IPS DF 19.7 (cell line): ENCODE results near the gene FXYD6.

Source experiments
- DNase-seq: peaks from one replicate; pipeline ENCODE4 v3.0.0-alpha.2; 2013; ENCODE audit warnings: low read depth, low spot score

FXYD6 gene

DNA sequence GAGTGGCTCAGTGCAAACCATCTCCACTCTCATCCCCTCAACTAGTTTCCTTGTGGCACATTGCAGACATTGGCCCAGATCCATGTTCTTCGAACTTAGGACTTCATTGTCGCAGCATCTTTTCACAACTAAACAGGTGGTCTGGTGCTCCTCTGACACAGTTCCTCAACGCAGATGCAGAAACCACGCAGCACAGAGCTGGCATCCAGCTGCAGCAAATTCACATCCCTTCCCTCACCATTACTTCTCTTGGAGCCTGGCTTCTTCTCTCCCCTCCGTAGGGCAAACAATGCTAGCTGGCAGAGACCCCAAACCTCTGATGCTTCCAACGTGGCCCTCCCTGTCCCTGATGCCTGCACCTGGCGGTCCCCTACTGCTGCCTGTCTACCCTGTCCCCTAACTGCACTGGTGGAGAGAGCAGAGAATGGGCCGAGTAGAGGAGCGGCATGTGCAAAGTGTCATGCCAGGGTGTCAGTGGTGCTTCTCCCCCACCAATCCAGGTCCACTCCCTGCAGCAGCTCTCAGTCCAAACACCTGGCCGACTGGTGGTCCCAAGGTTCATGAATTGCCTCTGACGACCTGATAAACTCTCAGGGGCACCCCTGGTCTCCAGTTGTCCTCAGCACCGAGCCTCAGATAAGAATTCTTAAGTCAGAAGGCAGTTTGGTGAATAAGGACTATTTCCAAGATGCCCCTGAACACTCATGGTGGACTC, 34.6 kb upstream of the FXYD6 start:
- DNase-seq, result no peak

DNA sequence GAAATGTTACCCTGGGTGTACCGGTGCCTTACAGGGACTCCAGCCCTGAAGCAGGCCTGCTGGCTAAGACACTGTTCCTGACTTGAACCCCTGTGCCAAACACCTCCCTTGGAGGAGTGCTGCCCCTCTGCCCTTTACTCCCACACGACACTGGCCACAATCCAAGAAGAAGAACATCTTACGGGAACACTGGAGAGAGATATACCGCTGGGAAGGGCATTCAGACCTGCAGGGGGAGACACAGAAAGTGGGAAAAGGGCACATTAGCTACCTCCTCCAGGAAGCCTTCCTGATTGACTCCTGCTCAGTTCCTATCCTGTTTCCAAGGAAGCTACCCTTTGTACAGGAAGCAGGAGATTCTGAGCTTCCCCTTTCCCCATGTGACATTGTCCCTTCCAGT, 34.1 kb upstream of the FXYD6 start:
- no peak for DNase-seq

DNA sequence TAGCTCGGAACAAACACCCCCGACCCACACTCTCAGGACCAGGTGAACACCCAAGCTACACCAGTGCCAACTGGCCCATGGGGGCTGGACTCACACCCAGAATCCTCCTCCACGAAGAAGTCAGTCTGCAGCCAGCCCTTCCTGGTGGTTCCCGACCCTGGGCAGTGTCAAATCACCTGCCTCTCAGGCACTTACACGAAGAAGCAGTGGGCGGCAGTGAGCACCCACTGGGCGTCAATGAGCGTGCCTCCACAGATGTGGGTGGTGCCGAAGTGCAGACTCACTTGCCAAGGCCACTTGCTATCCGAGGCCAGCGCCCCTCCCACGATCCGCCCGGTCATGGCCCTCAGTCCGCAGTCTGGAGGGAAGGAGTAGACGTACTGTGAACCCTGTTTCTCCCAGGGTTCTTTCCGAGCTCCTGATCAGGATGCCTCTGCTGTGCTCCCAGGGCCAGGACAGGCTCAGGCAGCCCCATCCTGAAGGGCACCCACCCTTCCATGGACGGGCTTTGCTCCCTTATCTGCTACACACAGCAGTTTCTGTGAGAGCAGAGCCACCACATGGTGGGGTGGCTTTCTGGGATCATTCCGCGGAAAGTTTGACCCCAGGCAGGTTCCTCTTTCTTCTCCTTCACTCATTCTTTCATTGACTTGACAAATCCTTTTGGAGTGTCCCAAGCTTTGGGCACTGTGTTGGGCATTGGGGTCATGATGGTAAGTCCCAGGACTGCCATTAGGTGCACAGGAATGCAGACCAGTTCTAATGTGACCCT, 33.3 kb upstream of the FXYD6 start:
- no peak for DNase-seq

DNA sequence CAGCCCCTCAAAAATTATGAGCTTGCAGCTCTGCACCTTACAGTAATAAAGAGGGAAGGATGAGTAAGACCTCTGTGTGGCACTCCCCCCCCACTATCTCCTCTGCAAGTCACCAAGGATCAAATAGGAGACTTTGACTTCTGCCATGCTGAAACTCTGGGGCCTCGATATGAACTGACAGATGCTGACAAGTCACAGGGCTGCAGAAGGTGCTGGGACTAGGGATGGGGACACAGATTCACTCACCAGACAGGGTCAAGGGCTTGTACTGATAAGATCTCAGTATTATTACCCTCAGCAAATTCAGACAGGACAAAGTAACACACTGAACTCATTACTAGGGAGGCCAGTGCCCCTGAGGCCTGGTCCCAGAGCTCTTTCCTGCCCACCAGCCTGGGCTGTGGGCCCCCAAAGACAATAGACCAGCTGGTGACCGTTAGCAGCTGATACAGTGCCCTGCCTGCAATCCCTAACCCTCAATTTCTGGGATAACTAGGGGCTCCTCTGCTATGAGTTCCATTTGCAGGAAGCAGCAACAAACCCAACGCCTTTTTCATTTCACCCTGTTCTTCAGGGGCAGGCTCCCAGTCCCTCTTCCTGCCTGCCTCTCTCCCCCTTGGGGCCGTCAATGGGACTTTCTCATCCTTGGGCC, 32.6 kb upstream of the FXYD6 start:
- DNase-seq, result no peak

DNA sequence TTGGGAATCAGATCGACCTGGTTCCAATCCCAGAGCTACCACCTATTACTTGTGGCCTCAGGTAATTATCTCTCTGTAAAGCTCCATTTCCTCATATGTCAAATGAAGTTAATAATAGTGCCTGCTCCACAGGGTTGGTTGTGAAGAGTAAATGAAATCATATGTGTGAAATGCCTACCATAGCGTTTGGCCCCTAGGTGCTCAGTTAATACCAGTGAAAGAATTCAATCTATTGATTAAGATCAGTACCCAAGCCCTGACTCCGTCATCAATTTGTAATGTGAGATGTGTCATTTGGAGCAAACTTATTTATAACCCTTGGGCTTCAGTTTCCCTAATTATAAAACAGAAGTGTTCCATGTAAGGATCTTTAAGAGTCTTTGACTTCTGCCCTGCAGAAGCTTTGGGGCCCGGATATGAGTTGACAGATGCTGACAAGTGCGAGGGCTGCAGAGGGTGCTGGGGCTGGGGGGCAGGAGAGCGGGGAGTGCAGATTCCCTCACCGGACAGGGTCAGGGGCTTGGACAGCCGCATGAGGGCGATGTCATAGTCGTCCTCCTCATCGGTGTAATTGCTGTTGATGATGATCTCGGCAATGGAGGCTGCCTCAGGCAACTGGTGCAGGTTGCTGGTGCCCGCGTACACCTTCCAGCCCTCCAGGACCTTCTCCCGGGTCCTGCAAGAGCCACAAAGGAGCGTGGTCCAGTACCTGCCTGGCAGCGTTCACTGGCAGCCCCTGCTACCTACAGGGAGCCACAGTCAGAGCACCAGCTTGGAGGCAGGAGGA, 31.8 kb upstream of the FXYD6 start:
- no peak for DNase-seq

DNA sequence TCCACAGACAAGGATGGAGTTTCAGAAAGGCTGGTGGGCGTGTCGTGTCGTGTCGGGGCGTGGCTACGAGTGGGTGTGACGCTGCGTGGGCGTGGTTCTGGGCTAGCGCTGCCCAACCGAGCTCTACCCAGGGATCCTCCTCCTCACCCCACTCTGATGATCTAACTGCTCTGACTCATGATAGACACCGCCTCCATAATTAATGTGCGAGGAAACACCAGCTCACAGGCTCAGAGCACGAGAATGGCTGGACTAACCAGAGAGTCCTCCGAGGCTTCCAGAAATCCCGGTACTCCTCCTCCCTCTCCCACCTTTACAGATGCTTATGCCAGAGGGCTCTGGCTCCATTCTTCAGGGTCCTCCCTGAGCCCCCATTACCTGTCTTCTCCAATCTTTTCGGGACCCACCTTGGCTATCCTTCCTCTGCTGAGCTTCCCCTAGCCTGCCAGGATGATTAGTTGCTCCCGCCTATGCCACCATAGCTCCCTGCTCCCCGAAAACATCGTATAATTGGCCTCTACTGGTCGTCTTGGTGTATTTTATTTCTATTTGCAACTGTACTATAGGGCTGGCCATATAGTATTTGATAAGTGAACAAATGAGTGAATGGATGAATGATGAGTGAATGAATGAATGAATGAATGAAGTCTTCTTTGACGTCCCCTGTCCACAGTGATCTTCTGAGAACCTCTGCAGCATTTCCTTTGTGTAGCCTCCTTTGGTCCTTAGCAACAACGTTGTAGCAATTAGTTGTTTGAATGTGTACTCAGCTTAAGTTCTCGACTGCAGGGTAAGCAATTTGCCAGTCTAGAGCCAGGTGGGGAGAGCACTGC, 31.0 kb upstream of the FXYD6 start:
- DNase-seq, result peak; percentile 68

DNA sequence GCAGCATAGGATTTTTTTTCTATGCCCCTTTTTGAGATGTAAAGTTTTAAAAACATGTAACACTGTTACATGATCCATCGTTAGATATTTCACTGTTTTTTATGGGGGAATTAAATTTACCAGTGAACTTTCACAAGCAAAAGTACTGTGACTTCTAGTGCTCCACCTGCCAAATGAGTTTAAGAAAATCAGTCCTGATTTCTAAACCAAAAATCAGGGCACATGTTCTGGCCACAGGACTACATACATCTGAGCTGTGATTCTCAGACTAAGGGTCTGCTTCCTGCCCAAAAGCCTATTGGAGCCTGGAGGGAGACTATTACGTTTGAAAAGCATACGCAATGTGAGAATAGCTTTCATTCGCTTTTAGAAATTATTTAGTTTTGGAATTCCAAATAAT, 30.3 kb upstream of the FXYD6 start:
- DNase-seq, result no peak

DNA sequence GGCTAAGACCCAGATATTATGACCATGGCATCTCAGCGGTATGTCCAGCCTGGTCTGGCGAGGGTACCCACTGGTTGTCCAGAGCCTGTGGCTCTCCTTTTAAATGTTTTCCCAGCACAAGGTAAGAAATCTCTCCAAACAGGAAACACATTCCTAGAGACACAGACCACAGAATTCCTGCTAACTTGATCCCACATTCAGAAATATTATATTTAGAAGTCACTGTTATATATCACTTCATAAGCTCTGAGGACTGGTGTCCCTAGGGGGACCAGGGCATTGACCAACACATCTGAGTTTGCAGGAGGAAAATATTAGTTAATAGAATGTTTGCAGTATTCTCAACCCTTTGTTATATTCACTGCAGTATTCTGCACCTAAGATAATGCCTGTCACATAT, 29.7 kb upstream of the FXYD6 start:
- no peak for DNase-seq

DNA sequence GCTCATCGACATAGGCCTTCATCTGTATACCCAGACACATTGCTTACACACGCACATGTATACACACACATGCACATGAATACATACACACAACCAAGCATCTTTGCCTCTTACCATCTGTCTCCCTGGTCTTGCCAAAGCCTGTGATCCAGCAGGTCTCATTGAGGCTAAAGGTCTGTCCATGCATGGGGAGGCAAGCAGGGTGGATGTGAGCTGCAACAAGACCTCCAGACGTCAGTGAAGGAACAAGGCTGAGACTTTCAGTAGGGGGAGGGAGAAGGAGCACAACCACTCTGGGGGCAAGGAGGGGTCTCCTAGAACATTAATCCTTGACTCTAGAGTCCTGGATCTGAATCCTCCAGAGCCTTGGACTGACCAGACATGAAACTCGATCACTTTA, 29.1 kb upstream of the FXYD6 start:
- no peak for DNase-seq

DNA sequence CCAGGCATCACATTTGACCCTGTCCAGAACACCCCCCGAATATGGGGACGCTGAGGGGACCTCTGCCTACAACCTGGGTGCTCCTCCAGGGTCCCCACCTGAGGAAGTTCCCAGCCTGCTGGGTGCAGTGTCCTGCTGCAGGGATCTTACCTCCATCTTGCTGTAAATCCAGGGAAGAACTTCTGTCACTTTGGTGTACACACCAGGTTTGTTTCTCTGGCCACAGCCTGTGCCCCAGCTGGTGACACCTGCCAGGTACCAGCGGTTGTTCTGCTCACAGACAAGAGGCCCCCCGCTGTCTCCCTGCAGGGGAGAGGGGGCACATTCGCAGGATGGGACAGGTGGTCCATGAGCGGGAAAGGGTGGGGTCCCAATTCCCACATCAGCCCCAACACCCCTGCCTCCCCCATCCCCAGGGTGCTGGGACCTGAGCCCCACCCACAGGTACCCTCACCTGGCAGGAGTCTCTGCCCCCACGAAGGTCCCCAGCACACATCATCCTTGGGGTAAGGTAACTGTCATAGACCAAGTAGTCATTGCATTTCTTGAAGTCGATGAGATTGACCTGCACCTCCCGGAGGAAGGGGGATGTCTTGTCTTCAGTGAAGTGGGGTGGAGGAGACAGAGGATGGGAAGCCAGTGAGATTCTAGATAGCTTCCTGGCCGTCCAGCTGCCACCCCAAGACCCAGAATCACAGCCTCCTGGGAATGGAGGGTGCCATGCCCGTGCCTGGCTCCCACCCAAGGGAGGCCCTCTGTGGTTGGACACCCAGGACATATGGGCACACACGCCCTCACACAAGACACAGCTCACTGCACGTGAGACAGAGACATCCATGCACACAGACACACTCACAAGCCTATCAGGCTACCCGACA, 27.3 kb upstream of the FXYD6 start:
- no peak for DNase-seq

DNA sequence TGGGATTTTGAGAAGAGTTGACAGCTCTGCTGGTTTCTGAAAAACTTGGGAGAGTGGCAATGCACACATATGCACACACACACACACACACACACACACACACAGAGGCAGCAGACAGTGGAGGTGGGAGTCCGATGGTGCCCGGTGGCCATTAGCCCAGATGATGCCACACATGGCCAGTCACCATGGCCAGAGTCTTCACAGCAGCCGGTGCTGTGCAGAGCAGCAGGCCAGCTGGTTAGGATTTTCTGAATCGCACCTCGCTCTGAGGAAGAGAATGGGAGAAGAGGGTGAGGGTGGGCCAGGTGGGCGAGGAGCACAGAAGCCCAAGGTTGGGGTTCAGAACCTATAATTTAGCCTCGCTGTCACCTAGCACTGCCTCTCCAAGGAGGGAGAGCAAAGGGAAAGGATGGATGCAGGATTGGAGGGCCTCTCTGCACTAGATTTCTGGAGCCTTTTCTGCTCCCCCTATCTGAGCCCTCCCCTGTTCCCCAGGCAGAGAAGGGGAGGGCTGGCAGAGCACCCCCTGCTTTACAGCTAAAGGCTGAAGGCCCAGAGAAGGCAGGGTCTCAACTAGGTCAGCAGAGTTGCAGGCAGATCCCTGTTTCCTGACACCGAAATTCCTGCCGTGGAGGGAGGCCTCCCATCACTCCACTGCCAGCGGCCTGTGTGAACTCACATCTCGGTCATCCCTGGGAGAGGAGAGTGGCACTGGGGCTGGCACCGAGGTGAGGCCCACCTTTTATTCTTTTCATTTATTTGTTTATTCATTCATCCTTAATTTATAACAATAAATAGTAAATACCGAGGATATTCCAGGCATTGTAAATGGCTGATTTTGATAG, 25.8 kb upstream of the FXYD6 start:
- no peak for DNase-seq

DNA sequence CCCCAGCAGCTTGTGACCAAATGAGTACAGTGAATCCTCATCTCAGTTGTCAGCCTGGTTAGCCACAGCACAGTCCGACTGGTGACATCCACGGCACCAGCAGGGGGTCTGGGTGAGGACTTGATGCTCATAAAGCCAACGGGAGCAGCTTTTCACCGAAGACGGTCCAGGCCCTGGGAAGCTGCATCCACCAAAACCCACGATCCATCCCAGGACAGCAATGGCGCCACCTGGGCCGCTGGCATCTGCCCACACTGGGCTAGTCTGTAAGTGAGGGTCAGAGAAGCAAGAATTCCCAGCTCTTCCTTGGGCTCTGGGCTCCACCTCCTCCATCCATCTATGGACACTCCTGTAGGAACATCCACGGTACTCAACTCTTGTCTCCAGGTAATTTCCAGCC, 25.1 kb upstream of the FXYD6 start:
- DNase-seq, result no peak

DNA sequence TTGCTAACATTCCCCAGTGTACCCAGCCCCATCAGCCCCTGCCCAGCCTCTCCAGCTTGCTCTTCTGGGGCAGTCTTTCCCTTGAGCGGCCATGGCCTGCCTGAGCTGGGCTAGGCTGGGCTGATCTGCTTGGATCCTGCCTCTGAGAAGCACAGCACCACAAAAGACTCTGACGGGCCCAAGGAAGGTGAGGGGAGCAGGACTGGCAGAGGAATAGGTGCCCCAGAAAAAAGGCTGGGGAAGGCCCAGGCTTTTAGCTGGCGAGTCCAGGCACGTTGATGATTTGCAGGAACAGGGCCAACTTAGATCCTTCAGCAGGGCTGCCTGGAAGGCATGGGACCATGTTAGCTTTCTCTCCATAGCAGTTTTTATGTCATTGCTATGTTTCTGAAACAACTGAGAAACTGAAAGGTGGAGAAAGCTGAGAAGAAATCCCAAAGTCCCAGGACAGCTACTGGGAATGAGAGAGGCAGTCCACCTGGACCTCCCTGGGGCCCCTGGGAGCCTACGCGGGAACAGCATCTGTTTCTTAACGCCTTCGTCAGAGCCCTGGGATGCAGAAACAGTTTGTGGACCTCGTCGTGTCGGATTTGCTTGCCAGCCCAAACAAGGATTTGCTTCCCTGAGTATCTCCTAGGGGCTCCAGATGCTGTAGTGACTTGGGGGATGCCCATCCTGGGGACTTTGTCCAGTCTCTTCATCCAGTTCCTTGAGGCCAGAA, 24.4 kb upstream of the FXYD6 start:
- DNase-seq, result no peak

DNA sequence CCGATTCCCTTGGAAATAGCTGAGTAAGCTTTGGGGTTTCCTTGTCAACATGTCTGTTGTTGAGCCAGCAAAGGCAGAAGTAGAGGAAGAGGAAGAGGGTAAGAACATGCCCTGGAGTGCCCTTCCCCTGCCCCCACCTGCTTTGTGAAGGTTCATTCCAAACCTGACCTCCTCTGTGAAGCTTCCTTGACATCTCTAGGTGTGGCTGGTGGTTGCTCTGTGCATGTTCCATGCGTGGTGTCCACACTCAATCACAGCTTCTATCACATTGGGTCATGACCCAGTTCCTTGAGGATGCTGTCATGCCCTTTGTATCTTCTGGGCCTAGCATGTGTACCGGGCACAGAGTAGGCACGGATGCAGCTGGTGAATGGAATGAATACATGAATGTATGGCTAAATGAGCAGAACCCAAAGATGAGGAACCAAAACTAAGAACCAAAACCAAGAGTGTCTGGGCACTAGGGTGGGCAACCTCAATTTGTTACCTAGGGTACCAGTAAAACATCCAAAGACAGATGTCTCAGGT, 23.7 kb upstream of the FXYD6 start:
- DNase-seq, result no peak

DNA sequence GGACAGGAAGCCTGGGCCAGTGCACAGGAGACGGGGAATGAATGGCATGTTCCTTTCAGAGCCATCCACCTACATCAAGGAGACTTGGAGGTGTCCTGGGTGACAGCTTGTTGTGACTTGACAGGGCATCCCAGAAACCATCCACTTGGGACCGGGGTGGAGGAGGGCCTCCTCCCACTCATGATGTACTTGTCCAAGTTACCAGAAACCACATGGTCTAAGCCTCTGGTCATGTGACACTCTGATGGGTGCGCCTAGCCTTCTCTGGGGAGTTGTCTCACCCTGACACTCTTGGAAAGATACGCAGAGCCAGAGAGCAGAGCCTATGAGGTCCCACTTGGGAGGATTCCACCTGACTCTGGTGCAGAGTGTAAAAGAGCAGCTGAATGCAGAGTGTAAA, 21.6 kb upstream of the FXYD6 start:
- DNase-seq, result no peak

DNA sequence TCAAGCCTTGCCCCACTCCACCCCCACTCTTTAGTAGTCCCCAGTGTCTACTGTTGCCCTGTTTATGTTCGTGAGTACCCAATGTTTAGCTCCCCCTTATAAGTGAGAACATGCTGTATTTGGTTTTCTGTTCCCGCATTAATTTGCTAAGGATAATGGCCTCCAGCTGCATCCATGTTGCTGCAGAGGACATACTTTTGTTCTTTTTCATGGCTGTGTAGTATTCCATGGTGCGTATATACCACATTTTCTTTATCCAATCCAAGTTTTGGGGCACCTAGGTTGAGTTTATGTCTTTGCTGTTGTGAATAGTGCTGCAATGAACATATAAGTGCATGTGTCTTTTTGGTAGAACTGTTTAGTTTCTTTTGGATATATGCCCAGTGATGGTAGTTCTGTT, 16.2 kb upstream of the FXYD6 start:
- no peak for DNase-seq

DNA sequence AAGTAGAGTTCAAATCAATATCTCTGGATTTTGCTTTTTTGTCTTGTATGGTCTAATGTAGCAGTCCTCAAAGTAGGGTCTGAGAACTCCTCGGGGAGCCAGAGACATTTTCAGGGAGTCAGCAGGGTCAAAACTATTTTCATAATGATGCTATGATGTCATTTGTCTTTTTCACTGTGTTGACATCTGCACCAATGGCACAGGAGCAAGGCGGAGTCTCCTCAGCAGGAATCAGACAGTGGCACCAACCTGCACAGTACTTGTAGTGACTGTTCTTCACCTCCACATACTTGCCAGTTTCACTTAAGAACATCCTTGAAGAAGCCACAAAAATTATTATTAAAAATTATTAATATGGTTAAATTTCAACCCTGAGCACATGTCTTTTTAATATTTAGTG, 14.9 kb upstream of the FXYD6 start:
- no peak for DNase-seq

DNA sequence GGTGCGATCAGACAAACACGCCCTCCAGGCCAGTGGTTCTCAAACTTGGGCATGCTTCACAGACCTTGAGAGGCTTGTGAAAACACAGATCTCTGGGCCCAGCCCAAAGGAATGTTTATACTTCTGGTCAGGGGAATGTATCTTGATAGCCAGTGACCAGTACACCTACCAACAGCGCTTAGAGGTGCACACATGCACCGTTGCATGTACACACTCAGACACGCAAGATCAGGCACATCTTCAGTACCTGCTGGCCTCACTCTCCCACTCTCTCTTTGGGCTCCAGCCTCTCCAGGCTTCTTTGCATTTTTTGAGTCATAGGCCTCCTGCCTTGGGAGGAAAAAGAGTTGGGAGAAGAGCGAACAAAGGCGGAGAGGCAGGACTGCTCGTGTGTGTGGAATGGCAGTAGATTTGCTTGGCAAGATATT, 11.7 kb upstream of the FXYD6 start:
- no peak for DNase-seq
